HG03108 (cell line): ENCODE measurements around the gene ROR2.

Experiments
- ATAC-seq: cut with Tn5 transposase; IDR thresholded peaks from one replicate; pipeline ENCODE4 v1.9.1; 2021; ENCODE audit warnings: moderate library complexity; ENCODE audit not compliant: unreplicated experiment

ROR2 gene

GRCh38 chr9:91599564-91599963 lies 350.5 kb downstream of the ROR2 start:
- ATAC-seq = no peak

- ATAC-seq = no peak
These were observed 358.4 kb downstream of the ROR2 start for GRCh38 chr9:91591627-91592026.

GRCh38 chr9:91589101-91589553 lies 360.9 kb downstream of the ROR2 start:
- ATAC-seq = no peak

- ATAC-seq = no peak
These were observed 363.7 kb downstream of the ROR2 start for GRCh38 chr9:91586282-91586681.

- no peak for ATAC-seq
These were observed 366.1 kb downstream of the ROR2 start for GRCh38 chr9:91583966-91584365.

GRCh38 chr9:91583161-91583875 lies 366.7 kb downstream of the ROR2 start:
- no peak for ATAC-seq

GRCh38 chr9:91582181-91582580 lies 367.8 kb downstream of the ROR2 start:
- no peak for ATAC-seq

GRCh38 chr9:91580136-91580535 lies 369.9 kb downstream of the ROR2 start:
- ATAC-seq = no peak

- ATAC-seq = no peak
These were observed 371.1 kb downstream of the ROR2 start for GRCh38 chr9:91578911-91579310.

- ATAC-seq = no peak
These were observed 372.4 kb downstream of the ROR2 start for GRCh38 chr9:91577633-91578061.

GRCh38 chr9:91572811-91573210 lies 377.2 kb downstream of the ROR2 start:
- no peak for ATAC-seq

GRCh38 chr9:91572044-91572443 lies 378.0 kb downstream of the ROR2 start:
- no peak for ATAC-seq

- no peak for ATAC-seq
These were observed 379.0 kb downstream of the ROR2 start for GRCh38 chr9:91571036-91571435.

- no peak for ATAC-seq
These were observed 382.3 kb downstream of the ROR2 start for GRCh38 chr9:91567642-91568274.

GRCh38 chr9:91564081-91564670 lies 385.9 kb downstream of the ROR2 start:
- ATAC-seq = no peak

- ATAC-seq = no peak
These were observed 387.6 kb downstream of the ROR2 start for GRCh38 chr9:91562416-91562815.

GRCh38 chr9:91560301-91560700 lies 389.7 kb downstream of the ROR2 start:
- ATAC-seq = no peak

GRCh38 chr9:91558879-91559278 lies 391.1 kb downstream of the ROR2 start:
- ATAC-seq = no peak

GRCh38 chr9:91558395-91558794 lies 391.6 kb downstream of the ROR2 start:
- ATAC-seq = no peak

- ATAC-seq = no peak
These were observed 392.7 kb downstream of the ROR2 start for GRCh38 chr9:91557327-91557726.

- ATAC-seq = no peak
These were observed 394.9 kb downstream of the ROR2 start for GRCh38 chr9:91555132-91555531.

GRCh38 chr9:91549177-91549576 lies 400.9 kb downstream of the ROR2 start:
- ATAC-seq = no peak
